ENCODE measurements around the gene SPATA17. TPM values are rescaled to one million over a fixed set of nuclear protein-coding genes. Genes with fewer than 3 reads are reported as not detected.

SPATA17 gene
- total and polyA plus RNA-seq, 2 of the 13 experiments (the other 11 are each of a cell fraction or from before 2014, with no cell fraction given), result 0.48 to 1.7 TPM

DNA sequence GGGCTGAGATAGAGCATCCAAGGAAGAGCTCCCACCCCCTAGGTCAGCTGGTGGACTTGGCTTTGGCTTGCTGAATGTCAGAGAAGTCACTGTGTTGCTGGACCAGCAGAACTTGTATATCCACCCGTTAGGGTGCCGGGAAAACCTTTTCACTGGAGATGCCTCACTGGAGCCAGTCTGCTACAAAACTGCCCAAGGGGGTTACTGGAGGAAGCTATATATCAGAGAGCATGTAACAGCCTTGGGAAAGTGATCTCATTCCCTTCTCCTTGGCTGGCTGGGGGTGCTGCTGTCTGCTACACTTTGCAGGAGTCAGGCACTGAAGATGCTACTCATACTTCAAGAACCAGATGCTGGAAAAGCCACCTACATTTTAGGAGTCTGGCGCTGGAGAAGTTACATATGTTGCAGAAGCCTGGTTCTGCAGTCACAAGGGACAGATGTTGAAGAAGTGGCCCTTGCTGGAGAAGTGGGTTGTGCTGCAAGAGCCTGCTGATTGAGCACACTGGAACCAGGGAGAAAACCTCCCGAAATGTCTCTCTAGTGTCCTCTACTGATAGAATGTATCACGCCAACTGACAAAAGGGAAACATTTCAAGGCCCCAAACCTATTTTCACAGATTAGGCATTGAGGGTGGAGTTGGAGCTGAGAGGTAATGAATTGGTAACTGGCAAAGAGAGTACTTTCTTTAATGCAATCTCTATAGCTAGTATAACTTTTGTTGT lies 250.6 kb downstream of the SPATA17 start:
- Histone ChIP-seq H3K9me3 (ENCODE audit: low read length) (no peaks in the 10 kb centered on the region), H3K79me2 (ENCODE audit: insufficient read depth, low read length) (no peaks in the 10 kb centered on the region), H3K4me3 (replicated peaks in 1 of 3; ENCODE audit: insufficient read depth in 1 of 3, low read depth in 2 of 3, low read length in 3 of 3) (no peak overlapping the region), H3K4me2 (ENCODE audit: low read depth, low read length) (no peak overlapping the region), H3K9ac (ENCODE audit: insufficient read depth, low read depth, low read length) (no peak overlapping the region), H2AFZ (ENCODE audit: low read length) (no peak overlapping the region), H3K4me1 (ENCODE audit: insufficient read depth, low read length) (no peaks in the 10 kb centered on the region), H3K36me3 (replicated peaks in 1 of 2; ENCODE audit: control insufficient read depth in 1 of 2, insufficient read depth in 2 of 2, low read length in 2 of 2) (no peaks in the 10 kb centered on the region), H4K20me1 (ENCODE audit: insufficient read depth, low read length) (no peaks in the 10 kb centered on the region), H3K27ac (ENCODE audit: extremely low read length, insufficient read depth, low read length) (no peak overlapping the region), H3K27me3 (ENCODE audit: control insufficient read depth in 1 of 2, insufficient read depth in 2 of 2, low read length in 2 of 2) (no peaks in the 10 kb centered on the region)
- TF ChIP-seq ZKSCAN8 (CRISPR knock-in tag; IDR thresholded peaks at IDR 0.05; ENCODE audit: borderline replicate concordance), result no peak
- no peak for TF ChIP-seq FIP1L1 (IDR thresholded peaks at IDR 0.05; ENCODE audit: borderline replicate concordance, insufficient read depth, low read depth, low read length)
- TF ChIP-seq ZNF614 (CRISPR knock-in tag; IDR thresholded peaks at IDR 0.05; ENCODE audit: borderline replicate concordance), result no peak
- no peak for TF ChIP-seq CREM (IDR thresholded peaks at IDR 0.05)
- no peak for TF ChIP-seq CREM (CRISPR knock-in tag; IDR thresholded peaks at IDR 0.05)
- TF ChIP-seq STAT5B (CRISPR knock-in tag; IDR thresholded peaks at IDR 0.05), result no peak
- no peak for TF ChIP-seq MYC (CRISPR knock-in tag; IDR thresholded peaks at IDR 0.05; ENCODE audit: borderline replicate concordance)
- no peak for TF ChIP-seq ZNF616 (CRISPR knock-in tag; IDR thresholded peaks at IDR 0.05; ENCODE audit: low read depth)
- no peak for TF ChIP-seq SRSF1 (optimal IDR thresholded peaks at IDR 0.05; ENCODE audit: low read depth, low read length)
- no peak for TF ChIP-seq SRSF9 (IDR thresholded peaks at IDR 0.05; ENCODE audit: borderline replicate concordance, insufficient read depth, low read depth, low read length, poor library complexity, severe bottlenecking)
- TF ChIP-seq, protein P1, sequence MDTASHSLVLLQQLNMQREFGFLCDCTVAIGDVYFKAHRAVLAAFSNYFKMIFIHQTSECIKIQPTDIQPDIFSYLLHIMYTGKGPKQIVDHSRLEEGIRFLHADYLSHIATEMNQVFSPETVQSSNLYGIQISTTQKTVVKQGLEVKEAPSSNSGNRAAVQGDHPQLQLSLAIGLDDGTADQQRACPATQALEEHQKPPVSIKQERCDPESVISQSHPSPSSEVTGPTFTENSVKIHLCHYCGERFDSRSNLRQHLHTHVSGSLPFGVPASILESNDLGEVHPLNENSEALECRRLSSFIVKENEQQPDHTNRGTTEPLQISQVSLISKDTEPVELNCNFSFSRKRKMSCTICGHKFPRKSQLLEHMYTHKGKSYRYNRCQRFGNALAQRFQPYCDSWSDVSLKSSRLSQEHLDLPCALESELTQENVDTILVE (CRISPR knock-in tag; IDR thresholded peaks at IDR 0.05), result no peak
- TF ChIP-seq NFATC3 (CRISPR knock-in tag; IDR thresholded peaks at IDR 0.05), result no peak
- FAIRE-seq, result no peak
- WGBS (ENCODE audit: low lambda C conversion rate), result 6% methylated on average over 5 of the region's 5 CpGs
- ChIA-PET POLR2A (no interaction called here), CTCF (ENCODE audit: low intra/inter-chr PET ratio, low total read pairs) (no interaction called here)
- no TSS peak for BruUV-seq (replicated peaks)
- intact Hi-C loops (cut with micrococcal nuclease; ENCODE audit: unreplicated experiment) (no loop called here), in situ Hi-C loops (cut with HindIII; ENCODE audit: extremely low pct_ligation_motif_present, low pct_unique_long_range_greater_than_20kb) (no loop called here)
- DNase-seq (ENCODE audit: low spot score), result no peak
- ATAC-seq, result no peak

Measured in HepG2 (cell line).